ENCODE results near the gene ARID3A.

DNA sequence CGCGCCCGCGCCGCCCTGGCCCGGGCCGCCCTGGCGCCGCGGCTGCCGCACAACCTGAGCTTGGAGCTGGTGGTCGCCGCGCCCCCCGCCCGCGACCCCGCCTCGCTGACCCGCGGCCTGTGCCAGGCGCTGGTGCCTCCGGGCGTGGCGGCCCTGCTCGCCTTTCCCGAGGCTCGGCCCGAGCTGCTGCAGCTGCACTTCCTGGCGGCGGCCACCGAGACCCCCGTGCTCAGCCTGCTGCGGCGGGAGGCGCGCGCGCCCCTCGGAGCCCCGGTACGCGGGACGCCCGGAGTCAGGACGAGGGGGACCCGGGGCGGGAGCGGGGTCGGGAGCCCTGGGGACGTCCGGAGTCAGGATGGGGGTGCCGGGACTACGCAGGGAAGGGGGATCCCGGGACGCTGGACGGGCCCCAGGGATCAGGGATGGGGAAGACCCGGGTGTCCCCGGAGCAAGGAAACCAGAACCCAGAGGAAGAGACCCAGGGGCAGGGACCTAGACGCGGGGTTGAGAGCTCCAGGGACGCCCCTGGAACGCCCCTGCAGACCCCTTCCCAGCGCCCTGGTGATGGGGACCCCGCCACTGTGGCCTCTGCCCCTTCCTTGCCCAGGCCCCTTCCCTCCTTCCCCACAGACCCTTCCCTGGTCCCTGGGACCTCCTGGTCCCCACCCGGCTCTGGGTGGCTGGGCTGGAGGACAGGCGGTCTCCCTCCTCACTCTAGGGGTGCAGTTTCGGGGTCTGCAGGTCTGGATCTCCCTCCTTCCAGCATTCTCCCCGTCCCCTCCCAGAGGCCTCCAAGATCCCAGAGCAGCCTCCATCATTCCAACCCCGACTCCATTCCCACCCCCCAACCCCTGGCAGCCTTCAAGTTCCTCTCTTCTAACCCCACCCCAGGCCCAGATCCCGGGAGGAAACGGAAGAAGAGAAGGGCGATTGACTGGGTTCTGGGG is 75.0 kb downstream of the ARID3A start:
- TF ChIP-seq, protein P1, sequence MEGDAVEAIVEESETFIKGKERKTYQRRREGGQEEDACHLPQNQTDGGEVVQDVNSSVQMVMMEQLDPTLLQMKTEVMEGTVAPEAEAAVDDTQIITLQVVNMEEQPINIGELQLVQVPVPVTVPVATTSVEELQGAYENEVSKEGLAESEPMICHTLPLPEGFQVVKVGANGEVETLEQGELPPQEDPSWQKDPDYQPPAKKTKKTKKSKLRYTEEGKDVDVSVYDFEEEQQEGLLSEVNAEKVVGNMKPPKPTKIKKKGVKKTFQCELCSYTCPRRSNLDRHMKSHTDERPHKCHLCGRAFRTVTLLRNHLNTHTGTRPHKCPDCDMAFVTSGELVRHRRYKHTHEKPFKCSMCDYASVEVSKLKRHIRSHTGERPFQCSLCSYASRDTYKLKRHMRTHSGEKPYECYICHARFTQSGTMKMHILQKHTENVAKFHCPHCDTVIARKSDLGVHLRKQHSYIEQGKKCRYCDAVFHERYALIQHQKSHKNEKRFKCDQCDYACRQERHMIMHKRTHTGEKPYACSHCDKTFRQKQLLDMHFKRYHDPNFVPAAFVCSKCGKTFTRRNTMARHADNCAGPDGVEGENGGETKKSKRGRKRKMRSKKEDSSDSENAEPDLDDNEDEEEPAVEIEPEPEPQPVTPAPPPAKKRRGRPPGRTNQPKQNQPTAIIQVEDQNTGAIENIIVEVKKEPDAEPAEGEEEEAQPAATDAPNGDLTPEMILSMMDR (IDR thresholded peaks at IDR 0.05 in 4 of 5, conservative IDR thresholded peaks at IDR 0.05 in 1 of 5): no peak
- TF ChIP-seq POLR2A (IDR thresholded peaks at IDR 0.05): no peak

All from gastrocnemius medialis (tissue), 4 donors.